Measurements from ENCODE around the gene PSMA3.
"Not testable (repeated sequence)": the region's sequence is repeated elsewhere in the genome, so short reads cannot be mapped to it uniquely, and the experiment has no call there.

PSMA3 gene

DNA sequence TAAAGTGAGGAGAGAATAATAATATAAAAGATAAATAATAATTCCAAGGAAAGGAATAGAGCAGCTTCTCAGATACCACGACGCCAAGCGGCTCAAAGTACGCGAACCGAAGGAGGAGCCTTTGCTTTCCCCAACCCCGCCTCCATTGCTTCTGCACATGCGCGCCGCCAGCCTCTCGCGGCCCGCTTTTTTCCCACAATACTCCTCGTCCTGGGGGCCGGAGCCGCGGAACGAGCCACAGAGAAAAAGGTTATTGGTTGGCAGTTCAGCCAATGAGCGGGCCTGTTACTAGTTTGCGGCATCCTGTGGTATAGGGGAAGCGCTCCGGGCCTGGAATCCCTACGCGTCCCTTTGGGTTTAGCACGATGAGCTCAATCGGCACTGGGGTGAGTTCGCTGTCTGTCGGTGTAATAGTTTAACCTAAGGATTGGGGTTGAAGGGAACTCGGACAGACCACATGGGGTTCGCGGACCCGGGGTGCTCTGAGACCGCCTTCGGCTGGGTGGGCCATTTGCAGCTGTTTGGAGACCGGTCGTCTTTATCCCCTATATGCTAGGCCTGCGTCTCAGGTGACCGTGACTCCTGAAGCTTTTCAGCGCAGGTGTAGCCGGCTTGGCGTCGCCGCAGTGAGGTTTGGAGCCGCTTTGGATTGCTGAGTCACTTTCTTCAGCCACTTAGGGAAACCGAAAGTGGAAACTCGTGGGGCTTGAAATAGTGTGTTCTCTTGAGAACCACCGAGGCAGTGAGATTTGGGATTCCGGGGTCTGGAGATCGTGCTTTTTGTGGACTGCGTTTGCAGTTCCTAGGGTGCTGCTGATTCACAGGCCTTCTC is at the start of gene PSMA3:
Gene PSMA3, plus strand, starts transcription at position 288 of the 832 bp plus-strand sequence. Its CDS starts 78 bp downstream, at position 366.
- peak; percentile 98 for DNase-seq

DNA sequence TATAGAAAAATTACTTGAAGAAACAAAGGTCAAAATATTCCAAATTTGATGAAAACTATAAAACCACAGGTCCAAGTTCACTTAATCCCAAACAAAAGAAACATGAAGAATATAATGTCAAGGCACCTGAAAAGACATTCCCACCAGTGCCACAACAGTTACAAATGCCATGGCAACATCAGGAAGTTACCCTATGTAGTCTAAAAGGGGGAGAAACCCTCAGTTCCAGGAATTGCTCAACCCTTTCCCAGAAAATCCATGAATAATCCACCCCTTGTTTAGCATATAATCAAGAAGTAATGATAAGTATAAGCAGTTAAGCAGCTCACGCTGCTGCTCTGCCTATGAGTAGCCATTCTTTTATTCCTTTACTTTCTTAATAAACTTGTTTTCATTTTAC is 48.4 kb upstream of the PSMA3 start:
- no peak for DNase-seq

DNA sequence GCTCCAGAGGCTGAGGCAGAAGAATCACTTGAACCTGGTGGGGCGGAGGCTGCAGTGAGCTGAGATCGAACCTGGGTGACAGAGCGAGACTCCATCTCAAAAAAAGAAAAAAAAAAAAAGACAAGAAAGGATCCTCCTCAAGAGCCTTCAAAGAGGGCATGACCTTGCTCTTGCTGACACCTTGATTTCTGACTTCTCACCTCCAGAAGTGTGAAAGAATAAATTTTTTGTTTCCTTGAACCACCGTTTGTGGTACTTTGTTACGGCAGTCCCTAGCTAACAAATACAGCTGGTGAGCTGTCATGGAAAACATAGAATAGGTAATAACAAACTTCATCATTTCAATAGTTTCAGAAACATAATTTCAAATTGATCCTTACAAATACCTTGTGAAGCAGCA is 46.6 kb upstream of the PSMA3 start:
- peak; percentile 55 for DNase-seq

DNA sequence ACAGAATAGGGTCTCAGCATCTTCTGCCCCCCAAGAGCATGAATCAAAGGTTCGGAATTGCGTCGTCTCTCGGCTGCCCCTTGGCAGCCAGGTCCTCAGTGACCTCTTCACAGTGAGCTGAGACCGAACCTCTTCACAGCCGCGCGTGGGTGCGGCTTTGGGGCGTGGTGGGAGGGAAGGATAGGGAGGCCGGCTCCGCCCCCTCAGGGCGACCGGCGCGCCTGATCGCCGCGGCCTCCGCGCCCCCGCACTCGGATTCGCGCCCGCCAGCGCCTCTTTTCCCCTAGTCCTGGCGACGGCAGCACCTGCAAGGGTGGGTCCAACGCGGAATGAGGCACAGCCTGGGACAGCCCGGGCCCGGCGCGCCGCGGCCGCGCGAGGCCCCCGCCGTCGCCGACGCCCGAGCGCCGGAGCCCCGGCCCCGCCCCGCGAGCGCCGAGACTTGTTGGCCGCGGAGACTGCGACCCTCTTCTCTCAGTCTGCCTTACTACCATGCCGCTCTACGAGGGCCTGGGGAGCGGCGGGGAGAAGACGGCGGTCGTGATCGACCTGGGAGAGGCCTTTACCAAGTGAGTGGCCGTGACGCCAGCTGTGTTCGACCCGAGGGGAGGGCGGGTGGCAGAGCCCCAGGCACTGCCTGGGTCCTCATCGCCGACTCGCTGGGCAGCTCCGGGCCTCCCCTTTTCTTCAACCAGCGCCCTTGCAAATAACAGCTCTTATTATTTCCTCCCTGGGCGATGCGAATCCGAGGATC is 44.7 kb upstream of the PSMA3 start, which contains the start of gene ACTR10:
Gene ACTR10, plus strand, starts transcription at position 424 of the 754 bp plus-strand sequence. Its CDS starts 69 bp downstream, at position 493.
- peak; percentile 88 for DNase-seq

DNA sequence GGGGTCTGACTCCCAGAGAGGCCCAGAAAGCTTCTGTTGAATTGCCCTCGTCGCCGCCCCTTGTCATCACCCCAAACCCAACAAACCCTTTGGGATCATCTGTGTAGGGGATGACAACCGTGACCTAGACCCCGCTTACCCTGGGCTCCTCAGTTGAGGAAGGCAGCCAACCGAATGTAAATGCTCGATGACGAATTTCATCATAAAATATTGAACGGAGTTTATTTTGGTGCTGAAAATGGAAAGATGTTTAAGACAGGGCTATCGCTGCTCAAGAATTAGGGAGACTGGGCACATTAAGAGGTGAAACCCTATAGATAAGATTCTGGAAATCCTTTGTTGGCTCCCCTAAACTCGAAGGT is 44.2 kb upstream of the PSMA3 start:
- no peak for DNase-seq

DNA sequence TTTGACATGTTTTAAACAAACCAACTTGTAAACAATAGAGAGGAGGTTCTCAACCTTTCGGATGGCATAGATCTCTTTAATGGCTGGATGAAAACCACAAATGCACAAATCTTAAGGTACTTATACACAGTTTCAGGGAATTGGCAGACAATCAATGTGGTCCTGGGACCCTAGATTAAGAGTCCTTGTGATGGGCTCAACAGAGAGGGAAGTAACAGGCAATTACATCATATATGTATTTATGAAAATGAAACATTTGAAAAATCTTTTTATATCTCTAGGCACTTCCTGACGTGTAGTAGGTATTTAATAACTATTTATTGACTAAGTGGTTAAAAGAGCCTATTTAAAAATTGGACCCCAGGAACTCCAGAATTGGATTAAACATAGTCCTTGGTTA is 43.8 kb upstream of the PSMA3 start:
- DNase-seq, result no peak

DNA sequence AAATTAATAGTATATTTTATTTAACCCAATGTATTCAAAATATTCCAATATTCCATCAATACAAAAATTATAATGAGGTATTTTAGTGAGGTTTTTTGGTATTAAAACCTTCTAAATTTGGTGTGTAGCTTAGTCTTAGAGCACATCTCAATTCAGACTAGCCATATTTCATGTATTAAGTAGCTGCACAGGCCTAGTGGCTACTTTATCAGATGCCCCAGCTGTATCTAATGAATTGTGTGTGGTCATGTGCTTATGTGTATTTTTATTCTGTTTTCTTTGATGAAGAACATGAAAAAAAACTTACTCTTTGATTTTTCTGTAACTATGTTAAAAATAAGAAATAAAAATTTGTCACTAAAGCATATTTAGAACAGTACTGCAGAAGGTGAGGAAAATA is 31.5 kb upstream of the PSMA3 start:
- no peak for DNase-seq

DNA sequence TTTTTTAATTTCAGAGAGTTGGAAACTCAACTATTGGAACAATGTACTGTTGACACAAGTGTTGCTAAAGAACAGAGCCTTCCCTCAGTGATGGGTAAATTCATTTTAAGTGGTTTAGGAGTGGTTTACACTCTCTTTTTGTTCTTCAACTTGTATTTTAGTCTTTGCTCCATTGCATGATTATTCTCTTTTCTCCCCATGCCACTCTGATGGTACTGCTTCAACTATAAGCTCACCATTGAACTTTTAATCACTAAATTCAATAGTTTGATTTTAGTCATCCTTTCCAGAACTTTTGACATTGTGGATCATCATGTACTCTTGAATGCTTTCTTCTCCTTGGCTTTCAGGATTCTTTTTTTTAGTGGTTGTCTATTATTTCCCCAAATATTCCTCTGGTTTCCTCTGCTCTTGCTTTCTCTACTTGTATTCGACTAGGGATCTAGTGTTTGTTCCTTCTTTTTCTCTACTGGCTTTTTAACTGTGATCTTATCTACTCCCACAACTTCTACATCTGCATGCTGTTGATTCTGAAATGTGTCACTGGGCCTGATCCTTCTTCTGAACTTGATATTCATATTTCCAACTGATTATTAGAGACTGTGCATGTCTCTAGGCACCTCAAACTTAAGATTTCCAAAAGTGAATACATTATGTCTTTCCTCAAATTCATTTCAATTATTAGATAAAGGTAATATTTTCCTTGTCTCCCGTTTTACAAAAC is 29.3 kb upstream of the PSMA3 start:
- no peak for DNase-seq

DNA sequence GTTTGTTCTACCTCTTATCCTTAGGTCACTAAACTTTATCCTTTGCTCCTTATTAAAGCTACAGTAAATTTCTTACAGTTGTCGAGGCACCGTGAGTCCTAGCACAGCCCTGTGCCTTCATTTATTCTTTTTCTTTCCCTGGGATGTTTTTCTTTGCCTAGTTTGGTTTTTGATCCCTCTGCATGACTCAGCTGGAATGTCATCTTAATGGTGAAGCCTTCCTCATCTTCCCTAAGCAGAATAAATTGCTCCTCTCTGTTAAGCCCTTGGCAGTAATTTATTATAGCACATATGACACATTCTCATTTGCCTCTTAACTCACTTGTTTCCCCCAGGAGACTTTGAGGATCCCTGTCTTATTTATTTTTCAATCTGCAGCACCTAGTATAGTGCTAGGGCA is 28.1 kb upstream of the PSMA3 start:
- no peak for DNase-seq

DNA sequence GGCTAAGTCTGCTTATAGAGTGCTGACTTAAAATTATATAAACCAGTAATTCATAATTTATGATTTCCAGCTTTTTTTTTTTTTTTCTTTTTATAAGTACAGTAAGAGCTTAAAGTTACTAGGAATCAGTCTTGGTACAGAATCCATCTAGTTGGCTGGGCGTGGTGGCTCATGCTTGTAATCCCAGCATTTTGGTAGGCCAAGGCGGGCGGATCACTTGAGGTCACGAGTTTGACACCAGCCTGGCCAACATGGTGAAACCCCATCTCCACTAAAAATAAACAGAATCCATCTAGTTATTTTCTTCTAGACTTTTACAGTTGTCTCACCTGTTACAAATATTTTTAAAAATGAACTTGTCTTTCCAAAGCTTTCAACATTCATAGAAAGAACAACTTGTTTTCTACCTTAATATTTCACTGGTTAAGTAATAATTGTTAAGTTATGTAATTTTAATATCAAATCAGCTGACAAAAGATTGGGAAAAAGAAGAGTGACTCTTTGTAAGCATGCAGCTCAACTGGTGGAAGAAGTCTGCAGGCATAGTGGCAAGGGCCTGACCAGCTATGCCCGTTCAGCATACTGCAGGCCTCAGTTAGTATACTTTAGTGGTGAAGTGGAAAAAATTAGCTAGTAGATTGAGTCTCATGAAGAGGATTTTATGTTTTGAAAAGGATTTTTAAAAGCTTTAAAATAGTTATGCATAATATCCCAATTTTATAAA is 17.4 kb upstream of the PSMA3 start:
- no peak for DNase-seq

DNA sequence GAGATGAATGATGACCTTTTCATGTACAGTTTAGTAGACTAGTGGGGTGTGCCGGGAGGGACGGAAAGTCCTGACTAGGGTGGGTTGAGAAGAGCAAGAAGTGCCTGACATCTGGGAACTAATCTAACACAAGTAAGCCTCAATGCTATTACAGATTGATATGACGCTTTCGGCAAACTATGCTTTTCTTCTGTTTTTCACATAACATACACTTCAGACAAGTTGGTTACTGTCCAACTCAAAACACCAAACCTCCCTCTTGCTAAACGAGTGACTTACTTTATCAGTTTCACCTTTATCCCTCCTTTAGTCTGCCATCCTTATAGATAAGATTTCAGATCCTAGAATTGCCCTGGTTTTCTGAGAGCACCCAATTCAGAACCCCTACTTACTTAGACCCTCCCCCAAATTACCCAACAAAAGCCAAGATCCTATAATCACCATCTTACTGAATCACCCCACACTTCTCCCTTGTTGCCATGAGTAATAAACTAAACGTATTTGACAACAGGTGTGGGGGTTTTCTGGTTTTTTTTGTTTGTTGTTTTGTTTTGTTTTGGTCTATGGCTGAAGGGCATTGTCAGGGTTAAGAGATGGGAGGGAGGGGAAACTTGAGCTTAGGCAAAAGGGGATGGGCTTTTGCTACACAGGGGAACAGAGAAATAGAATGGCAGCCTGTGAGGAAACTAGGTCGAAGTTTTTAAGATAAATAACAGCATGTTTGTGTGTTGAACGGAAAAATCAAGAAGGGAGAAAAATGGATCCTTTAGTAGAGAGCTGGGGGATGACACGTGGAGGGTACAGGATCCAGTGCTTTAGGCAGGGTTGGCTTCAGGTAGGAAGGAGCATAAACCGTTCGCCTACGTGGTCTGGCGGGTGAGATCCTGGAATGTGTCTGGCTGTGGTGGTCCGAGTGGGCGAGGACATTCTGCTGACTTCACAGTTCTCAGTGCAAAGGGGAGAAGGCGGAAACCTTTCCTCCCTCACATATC is 6.1 kb upstream of the PSMA3 start:
- peak; percentile 63 for DNase-seq

DNA sequence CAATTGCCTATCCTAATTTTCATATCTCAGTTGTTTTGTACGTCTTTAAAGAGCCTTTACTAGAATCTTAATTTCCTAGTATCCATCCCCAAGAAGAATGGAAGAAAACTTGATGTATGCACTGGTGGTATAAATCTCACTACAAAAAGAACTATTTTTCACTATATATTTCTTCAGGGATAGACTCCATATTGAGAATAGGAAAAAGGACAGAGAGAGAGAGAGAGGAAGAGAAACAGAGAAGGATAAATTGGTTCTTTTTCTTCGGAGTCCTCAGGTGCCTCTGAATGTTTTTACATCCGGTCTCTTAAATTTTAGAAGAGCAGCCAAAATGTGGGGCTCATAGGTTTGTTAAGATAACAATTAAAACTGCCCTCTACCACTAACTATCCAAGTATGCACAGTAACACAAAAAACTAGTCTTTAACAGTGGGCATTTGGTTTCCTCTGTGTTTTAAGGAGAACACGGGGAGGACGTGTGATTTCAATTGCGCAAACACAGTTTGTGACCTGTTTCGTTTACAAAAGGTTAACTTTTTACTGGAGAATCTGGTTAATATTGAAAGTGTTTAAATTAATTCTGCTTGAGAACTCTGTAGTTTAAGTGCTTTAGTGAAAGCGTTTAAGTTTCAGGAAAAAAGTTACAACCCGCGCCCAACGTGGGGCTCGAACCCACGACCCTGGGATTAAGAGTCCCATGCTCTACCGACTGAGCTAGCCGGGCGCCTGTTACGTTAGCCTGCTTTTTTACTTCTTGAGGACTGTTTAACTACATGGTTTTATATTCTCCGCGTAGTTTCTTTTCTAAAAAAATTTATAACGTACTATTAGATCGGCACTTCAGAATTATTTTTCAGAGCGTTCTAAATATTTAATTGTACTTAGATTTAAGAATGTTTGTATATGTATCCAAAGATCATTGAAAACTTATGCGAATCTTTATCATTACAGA is 5.1 kb upstream of the PSMA3 start:
- DNase-seq, result peak; percentile 89

DNA sequence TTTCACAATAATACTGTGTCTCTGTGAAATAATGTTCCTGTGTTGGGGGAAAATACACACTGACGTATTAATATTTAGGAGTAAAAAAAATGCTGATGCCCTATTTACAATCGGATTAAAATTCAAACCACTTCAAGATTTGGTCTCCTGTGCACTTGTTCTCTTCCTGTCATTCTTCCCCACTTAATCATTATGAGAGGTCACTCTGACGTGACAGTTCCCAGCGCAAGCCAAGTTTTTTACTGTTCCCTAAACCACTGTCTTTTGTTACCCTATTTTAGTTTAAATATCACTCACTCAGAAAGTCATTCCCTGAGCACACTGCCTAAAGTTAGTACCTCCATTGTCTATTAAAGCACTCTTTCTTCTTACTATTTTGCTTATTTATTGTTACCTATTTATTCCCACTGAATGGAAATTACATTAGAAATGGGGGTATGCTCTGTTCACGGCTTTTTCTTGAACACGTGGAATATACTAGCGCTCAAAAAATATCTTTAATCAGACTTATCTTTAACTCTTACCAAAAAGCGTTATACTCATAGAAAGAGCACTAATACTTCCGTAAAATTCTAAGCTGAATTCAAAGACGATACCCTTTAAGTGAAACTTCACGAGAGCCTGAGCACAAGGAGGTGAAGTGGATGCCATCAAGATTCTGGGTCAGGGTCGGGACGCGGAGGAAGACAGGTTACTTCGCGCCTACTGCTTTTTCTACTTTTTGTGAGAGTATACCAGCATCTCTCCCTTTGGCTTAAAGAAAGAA is 670 bp upstream of the PSMA3 start:
- peak; percentile 22 for DNase-seq

DNA sequence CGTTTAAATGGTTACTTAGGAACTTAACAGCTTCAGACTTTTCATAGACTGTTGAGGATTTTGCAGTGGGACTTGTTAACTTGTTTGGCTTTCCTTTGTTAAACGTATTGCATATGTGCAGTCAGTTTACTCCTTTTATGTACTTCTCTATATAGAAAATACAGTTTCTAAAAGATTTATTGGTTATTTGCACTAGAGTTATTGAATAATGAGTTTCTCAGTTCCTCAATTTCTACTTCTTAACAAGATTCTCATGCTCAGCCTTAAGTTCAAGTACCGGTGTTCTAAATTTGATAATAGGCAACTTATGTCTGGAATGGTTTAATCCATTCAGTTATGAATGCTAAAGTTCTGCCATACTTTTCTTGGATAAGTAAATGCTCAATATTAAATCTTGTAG is 919 bp downstream of the PSMA3 start:
- DNase-seq, result no peak

DNA sequence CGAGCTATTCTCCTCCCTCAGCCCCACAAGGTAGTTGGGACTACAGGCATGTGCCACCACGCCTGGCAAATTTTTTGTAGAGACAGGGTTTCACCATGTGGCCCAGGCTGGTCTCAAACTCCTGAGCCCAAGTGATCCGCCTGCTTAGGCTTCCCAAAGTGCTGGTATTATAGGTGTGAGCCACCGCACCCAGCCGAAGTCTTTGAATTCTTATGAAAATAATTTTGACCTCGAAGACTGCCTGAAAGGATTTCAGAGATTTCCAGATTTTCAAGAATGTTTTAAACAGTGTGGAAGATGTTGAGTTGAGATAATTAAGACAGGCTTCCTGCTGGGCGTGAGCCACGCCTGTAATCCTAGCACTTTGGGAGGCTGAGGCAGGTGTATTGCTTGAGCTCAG is 5.0 kb downstream of the PSMA3 start:
- DNase-seq, result no peak

DNA sequence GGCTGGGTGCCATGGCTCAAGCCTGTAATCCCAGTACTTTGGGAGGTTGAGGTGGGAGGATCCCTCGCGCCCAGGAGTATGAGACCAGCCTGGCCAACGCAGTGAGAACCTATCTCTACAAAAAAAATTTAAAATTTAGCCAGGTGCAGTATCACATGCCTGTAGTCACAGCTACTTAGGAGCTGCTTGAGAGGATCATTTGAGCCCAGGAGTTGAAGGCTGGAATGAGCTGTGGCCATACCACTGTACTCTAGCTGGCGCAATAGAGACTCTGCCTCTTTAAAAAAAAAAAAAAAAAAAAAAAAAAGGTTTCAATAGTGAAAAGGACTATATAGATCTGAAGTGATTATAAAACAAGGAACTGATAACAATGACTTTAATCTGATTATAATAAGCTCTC is 13.5 kb downstream of the PSMA3 start:
- no peak for DNase-seq

DNA sequence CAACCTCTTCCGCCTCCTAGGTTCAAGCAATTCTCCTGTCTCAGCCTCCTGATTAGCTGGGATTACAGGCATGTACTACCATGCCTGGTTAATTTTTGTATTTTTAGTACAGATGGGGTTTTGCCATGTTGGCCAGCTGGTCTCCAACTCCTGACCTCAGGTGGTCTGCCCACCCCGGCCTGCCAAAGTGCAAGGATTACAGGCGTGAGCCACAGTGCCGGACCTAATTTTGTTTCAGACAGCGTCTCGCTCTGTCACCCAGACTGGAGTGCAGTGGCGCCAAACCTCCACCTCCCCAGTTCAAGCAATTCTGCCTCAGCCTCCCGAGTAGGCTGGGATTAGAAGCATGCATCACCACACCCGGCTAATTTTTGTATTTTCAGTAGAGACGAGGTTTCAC is 17.4 kb downstream of the PSMA3 start:
- DNase-seq, result not testable (repeated sequence)

DNA sequence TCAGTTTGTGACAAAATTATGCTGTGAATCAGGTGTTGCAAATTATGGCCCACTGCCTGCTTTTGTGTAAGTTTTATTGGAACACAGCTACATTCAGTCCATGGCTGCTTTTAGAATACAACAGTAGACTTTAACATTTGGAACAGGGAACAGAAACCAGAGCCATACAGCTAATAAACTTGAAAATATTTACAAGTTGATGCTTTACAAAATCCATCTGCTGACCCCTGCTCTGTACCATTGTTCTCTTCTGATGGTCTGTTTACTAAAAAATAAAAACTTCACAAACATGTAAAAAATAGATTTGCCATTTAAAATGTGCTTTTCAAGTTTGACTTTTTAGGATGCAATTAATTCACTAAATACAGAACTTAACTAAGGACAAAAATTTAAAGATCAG is 20.8 kb downstream of the PSMA3 start:
- DNase-seq, result no peak

DNA sequence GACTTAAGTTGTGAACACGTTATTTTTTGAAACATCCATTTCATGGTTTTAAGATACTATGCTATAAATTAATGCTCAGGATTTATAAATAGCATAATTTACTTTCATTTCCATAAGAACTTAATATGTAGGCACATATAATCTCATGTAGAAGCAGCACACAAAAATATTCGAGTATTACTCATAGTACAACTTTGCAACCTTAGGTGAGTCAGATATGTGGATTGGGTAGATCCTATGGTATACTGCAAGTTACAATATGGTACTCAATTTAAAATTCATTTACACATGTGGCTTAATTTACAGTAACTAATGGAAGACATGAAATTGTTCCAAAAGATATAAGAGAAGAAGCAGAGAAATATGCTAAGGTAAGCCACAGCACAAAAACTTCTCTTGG is 26.0 kb downstream of the PSMA3 start:
- DNase-seq, result no peak
